HG03457 (cell line): Measurements from ENCODE around the gene USP25.

ENCODE experiments used
- ATAC-seq: cut with Tn5 transposase; IDR thresholded peaks from one replicate; pipeline ENCODE4 v1.9.1; 2021; ENCODE audit warnings: moderate number of reproducible peaks; ENCODE audit not compliant: unreplicated experiment

Gene USP25

GRCh38 chr21:15853126-15853525 lies 123.3 kb downstream of the USP25 start:
- no peak for ATAC-seq

GRCh38 chr21:15856813-15857212 lies 127.0 kb downstream of the USP25 start:
- no peak for ATAC-seq

DNA sequence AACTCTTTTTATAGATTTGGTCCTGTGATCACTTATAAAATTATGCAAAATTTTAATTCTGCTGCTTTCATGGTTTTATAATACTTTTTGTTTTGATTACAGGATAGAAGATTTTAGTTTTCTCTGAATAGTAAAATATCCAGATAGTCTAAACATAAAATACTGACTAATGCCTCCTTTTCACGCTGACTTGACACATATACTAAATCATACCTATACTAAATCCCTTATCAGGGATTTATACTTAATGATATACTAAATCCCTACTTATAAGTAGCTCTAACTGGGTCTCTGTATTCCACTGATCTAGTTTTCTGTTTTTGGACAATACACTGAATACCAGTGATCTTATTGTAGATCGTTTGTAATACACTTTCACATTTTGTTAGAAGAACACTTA lies 128.0 kb downstream of the USP25 start:
- no peak for ATAC-seq

DNA sequence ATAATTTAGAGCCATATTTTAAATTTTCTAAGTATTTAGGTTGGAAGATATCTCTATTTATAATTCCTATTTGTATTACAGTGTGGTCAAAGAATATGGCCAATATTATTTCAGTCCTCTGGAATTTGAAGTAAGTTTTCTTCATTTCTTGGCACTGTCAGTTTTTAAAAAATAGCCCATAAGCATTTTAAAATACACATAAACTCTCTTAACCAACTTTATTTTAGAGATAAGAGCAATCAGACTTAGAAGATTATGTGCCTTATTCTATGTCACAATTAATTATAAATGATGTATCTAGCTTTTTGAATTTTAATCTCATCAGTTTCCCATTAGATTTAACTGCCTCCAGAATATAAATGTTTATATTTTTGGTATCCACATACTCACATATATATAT lies 130.8 kb downstream of the USP25 start:
- ATAC-seq = no peak

GRCh38 chr21:15868940-15869339 lies 139.2 kb downstream of the USP25 start:
- ATAC-seq = no peak

- peak; percentile 55 for ATAC-seq
Observed at GRCh38 chr21:15870819-15871218, 141.0 kb downstream of the USP25 start.

DNA sequence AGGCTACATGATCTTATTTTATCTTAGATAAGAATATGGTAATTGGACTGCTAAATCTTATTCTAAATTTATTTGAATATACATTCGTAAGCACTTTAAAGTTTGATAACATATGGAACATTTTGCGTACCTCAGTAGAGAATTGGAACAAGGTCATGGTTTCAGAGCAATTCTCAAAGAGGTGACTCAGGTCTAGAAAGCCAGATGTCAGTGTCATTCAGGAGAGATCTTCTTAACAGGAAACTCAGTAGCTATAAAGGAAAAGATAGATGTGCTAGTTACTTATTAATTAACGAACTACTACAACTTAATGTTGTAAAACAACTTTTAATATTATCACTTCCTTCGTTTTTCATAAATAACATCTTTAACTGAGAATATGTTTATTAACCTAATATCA lies 142.5 kb downstream of the USP25 start:
- ATAC-seq = no peak

DNA sequence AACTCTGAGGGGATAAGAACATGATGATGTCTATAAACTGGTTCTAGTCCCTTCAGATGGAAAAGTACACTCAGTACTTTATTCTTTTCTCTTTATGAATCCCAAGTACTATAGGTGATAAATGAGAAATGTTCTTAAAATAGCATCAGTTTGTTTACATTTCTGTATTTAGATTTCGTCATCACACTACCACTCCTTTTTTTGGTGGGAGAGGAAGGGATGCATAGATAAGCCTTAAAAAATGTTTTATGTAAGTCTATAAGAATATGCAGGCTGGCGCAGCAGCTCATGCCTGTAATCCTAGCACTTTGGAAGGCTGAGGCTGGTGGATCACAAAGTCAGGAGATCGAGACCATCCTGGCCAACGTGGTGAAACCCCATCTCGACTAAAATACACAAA lies 144.8 kb downstream of the USP25 start:
- ATAC-seq = no peak

DNA sequence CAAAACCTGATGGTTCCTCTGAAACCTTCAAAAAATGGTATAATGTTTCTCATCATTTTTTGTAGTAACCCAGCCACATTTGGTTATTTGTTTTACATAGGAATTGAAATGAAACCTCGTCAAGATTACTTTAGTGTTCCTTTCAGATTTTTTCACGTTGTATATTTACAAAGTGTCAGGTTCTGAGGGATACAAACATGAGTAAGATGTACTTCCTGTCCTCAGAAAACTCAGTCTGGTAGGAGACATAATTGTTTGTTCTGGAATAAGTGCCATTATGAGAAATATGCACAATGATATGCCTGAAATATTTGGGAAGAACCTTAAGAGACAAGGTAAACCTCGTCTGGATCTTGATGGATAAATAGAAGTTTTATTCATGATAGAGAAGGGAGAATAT lies 145.5 kb downstream of the USP25 start:
- ATAC-seq = no peak

- ATAC-seq = no peak
Observed at GRCh38 chr21:15893902-15894301, 164.1 kb downstream of the USP25 start.

DNA sequence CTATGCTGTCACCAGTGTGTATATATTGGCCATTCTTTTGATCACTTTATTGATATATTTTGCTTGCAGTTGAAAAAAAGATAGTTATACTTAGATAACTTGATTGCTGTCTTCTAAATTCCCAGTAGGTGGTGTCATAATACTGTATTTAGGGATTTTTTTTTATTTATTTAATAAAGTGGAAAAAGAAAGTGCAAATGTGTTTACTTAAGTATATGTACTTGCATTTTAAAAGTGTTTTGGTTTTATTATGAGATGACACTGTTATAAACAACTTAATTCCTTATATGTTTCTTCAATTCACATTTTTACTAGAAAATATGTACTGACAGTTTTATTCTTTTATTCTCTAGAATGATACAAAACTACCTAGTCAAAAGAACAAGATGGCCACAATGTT lies 164.8 kb downstream of the USP25 start:
- ATAC-seq = no peak

DNA sequence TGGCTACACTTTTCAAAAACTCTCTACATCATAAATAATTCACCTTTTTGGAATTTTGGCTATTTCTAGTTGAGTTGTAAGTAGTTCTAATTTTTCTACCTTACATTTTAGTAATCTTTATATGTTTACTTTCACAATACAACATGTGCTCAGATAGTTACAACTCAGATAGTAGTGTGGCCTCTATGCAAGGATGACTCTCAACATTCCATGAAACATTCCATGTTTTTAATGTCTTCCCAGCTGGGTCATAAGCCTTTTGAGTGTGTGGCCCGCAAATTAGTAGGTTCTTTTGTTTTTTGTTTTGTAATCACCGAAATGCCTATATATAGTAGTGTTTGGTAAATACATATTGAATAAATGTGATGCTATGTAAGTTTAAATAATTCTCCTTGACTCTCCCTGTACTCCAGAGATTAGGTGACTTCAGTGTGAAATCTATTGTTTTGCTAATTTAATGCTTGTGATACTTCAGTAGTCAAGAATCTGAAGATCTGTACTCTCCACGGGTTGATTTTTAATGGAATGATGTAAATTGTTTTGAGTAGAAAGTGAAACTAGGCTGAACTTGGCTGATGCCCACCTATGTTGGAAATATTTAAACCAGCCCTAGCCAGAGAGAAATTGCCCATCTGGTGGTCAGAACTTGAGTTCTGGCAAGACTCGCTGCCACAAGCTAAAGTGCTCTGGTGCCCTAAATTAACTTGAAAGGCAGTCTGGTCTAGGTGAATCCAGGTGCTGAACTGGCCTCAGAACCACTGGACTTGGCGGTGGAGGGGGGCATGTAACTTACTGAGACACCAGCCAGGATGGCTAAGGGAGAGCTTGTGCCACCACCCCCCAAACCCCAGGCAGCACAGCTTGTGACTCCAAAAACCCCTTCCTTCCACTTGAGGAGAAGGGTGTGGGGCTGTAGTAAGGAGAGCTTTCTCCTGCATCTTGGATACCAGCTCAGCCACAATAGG lies 165.6 kb downstream of the USP25 start:
- ATAC-seq = no peak

DNA sequence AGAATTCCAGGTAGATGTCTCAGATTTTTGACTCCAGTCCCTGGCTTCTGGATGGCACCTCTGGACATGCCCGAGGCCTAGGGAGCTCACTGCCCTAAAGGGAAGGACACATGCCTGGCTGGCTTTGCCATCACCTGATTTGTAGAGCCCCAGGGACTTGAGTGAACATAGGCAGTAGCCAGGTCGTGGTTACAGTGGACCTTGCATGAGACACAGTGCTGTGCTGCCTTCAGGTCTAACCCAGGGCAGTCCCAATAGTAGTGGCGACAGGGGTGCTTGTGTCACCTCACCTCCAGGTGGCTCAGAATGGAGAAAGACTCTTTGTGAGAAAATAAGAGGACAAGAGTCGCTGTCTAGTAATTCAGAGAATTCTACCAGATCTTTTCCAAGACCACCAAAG lies 166.7 kb downstream of the USP25 start:
- ATAC-seq = no peak

- ATAC-seq = no peak
Observed at GRCh38 chr21:15904389-15904788, 174.6 kb downstream of the USP25 start.

- no peak for ATAC-seq
Observed at GRCh38 chr21:15908187-15908586, 178.4 kb downstream of the USP25 start.

GRCh38 chr21:15928196-15928595 lies 198.4 kb downstream of the USP25 start:
- ATAC-seq = no peak

- ATAC-seq = no peak
Observed at GRCh38 chr21:15928686-15929425, 199.1 kb downstream of the USP25 start.

DNA sequence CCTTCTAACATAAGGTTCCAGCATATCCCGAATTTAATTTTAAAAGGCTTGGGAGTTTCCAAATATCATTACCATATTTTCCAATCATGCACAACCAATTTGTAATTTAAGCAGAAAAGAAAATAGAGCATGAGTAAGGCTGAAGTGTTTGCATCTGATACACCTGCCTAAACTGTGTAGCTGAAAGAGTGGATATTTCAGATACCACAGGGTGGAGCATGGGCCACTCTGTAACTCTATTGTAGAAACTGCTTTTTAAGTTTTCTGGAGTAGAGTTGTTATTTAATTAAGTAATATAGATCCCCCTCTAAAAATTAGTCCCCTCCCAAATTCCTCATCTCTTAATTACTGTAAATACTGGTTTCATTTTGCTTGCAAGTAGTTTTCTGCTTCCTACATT lies 199.8 kb downstream of the USP25 start:
- ATAC-seq = no peak
